Esophagus muscularis mucosa (tissue), 4 donors: ENCODE data around the gene RAB44. TPM values are rescaled to one million over a fixed set of nuclear protein-coding genes. Genes with fewer than 3 reads are reported as not detected.

Experiments used
- DNase-seq: peaks from one replicate; pipeline ENCODE4 v3.0.0-alpha.2; 2017; ENCODE audit errors: extremely low spot score
- H3K27ac ChIP-seq, 4 donors: fragments of 200-600 bp; sonication (generic); replicated peaks in 1 of 4; 1 replicate in 3 of 4; 2 replicates in 1 of 4; pipeline ENCODE4 v1.5.1; 2016 to 2019; ENCODE audit warnings: mild to moderate bottlenecking in 1 of 4
- H3K27me3 ChIP-seq, 4 donors: fragments of 200-600 bp; sonication (generic); one replicate each; pipeline versions ENCODE4 v1.5.1 to v1.6.0; 2016 to 2019
- H3K36me3 ChIP-seq, 4 donors: fragments of 200-600 bp; sonication (generic); one replicate each; pipeline ENCODE4 v1.5.1; 2016 to 2019
- H3K4me1 ChIP-seq, 4 donors: fragments of 200-600 bp; sonication (generic); one replicate each; pipeline ENCODE4 v1.5.1; 2016 to 2019
- H3K4me3 ChIP-seq, 4 donors: fragments of 200-600 bp; sonication (generic); 1 replicate in 2 of 4; 2 replicates in 2 of 4; pipeline ENCODE4 v1.5.1; 2016 to 2019; ENCODE audit warnings: mild to moderate bottlenecking in 4 of 4, moderate library complexity in 1 of 4
- H3K9me3 ChIP-seq, 4 donors: fragments of 200-600 bp; sonication (generic); 1 replicate in 3 of 4; 2 replicates in 1 of 4; pipeline ENCODE4 v1.5.1; 2016 to 2019
- CTCF ChIP-seq, 3 experiments: fragments of 200-600 bp in 2 of 3; fragments of 450-650 bp in 1 of 3; sonication (generic) in 2 of 3; IDR thresholded peaks; one replicate each; pipeline ENCODE4 v1.5.1; 2017 to 2019; ENCODE audit warnings: antibody characterized with exemption in 3 of 3, mild to moderate bottlenecking in 2 of 3, moderate library complexity in 1 of 3
- EP300 ChIP-seq: sonication (generic); formaldehyde crosslinking; IDR thresholded peaks from one replicate; pipeline ENCODE4 v1.6.1; 2017; ENCODE audit warnings: antibody characterized with exemption
- POLR2A ChIP-seq: fragments of 450-650 bp; IDR thresholded peaks from one replicate; pipeline ENCODE4 v1.6.1; 2017; ENCODE audit warnings: antibody characterized with exemption, moderate library complexity, mild to moderate bottlenecking, low read depth
- POLR2AphosphoS5 ChIP-seq, 2 donors: sonication (generic); formaldehyde crosslinking; IDR thresholded peaks; one replicate each; pipeline ENCODE4 v1.6.1; 2017; ENCODE audit warnings: antibody characterized with exemption in 2 of 2
- WGBS: methylation state at CpG from one replicate; pipeline ENCODE4 v1.1.5; 2018; 5-methylcytosine and 5-hydroxymethylcytosine counted together
- intact Hi-C: fragments of 100-400 bp; cut with DNase I; formaldehyde crosslinking; loops from one replicate; pipeline ENCODE4 v1.15.1; 2023
- total RNA-seq, 4 donors: library from RNA; depleted of rRNA; stranded (reverse); fragments of >200 nt; gene quantifications; one replicate each; pipeline versions ENCODE4 v1.1.0 to v1.2.1, GENCODE V29; 2016

RAB44 gene
- total RNA-seq, 4 donors from 2014 or later, result 0.19 to 1.5 (median 0.94) TPM

GRCh38 chr6:36669002-36669401 lies 28.6 kb upstream of the RAB44 start:
- Histone ChIP-seq H3K27ac (no peak overlapping the region), H3K9me3 (no peaks in the 10 kb centered on the region), H3K4me1 (peaks cover 4 to 15% (median 9%) of the 10 kb centered on the region in 4 donors), H3K27me3 (no peaks in the 10 kb centered on the region), H3K4me3 (no peak overlapping the region), H3K36me3 (no peaks in the 10 kb centered on the region)
- intact Hi-C loops, result no loop called here
- no peak for DNase-seq
- WGBS, result 86% methylated on average over 6 of the region's 6 CpGs
- no peak for TF ChIP-seq POLR2A
- no peak for TF ChIP-seq CTCF (IDR thresholded peaks at IDR 0.05)
- no peak for TF ChIP-seq POLR2AphosphoS5 (IDR thresholded peaks at IDR 0.05)
- no peak for TF ChIP-seq EP300

- DNase-seq, result no peak
- no peaks in the 10 kb centered on the region for H3K36me3 ChIP-seq
- TF ChIP-seq CTCF (IDR thresholded peaks at IDR 0.05), result no peak
- no peak for TF ChIP-seq POLR2AphosphoS5 (IDR thresholded peaks at IDR 0.05)
- no peak for TF ChIP-seq POLR2A
- no peak for TF ChIP-seq EP300
- intact Hi-C loops, result no loop called here
- H3K4me3 ChIP-seq, result no peak overlapping the region
- H3K27ac ChIP-seq, result no peak overlapping the region
- no peaks in the 10 kb centered on the region for H3K9me3 ChIP-seq
- no peaks in the 10 kb centered on the region for H3K27me3 ChIP-seq
- H3K4me1 ChIP-seq, result peaks cover 4 to 15% (median 9%) of the 10 kb centered on the region in 4 donors
- WGBS, result 97% methylated on average over 7 of the region's 7 CpGs
These were observed 27.4 kb upstream of the RAB44 start for GRCh38 chr6:36670271-36670670.

GRCh38 chr6:36671687-36672375 lies 25.8 kb upstream of the RAB44 start:
- intact Hi-C loops, result no loop called here
- Histone ChIP-seq H3K36me3 (no peaks in the 10 kb centered on the region), H3K27ac (no peak overlapping the region), H3K9me3 (no peaks in the 10 kb centered on the region), H3K4me1 (peaks cover 4 to 19% (median 18%) of the 10 kb centered on the region in 4 donors), H3K4me3 (no peak overlapping the region), H3K27me3 (no peaks in the 10 kb centered on the region)
- no peak for DNase-seq
- WGBS, result 77% methylated on average over 6 of the region's 6 CpGs
- no peak for TF ChIP-seq POLR2AphosphoS5 (IDR thresholded peaks at IDR 0.05)
- no peak for TF ChIP-seq EP300
- TF ChIP-seq CTCF (IDR thresholded peaks at IDR 0.05), result no peak
- no peak for TF ChIP-seq POLR2A

GRCh38 chr6:36673882-36674281 lies 23.7 kb upstream of the RAB44 start:
- Histone ChIP-seq H3K4me1 (peaks cover 7 to 29% (median 27%) of the 10 kb centered on the region in 4 donors), H3K27me3 (peaks cover 0 to 3% (median 0%) of the 10 kb centered on the region in 4 donors), H3K9me3 (no peaks in the 10 kb centered on the region), H3K36me3 (no peaks in the 10 kb centered on the region), H3K4me3 (no peak overlapping the region), H3K27ac (no peak overlapping the region)
- intact Hi-C loops, result no loop called here
- no peak for DNase-seq
- WGBS, result 75% methylated on average over 10 of the region's 10 CpGs
- TF ChIP-seq EP300 (no peak), POLR2AphosphoS5 (IDR thresholded peaks at IDR 0.05) (no peak), CTCF (IDR thresholded peaks at IDR 0.05) (no peak), POLR2A (no peak)
